ENCODE results near the gene HLA-DPB1. TPM values are rescaled to one million over a fixed set of nuclear protein-coding genes. Genes with fewer than 3 reads are reported as not detected.
"Not testable (repeated sequence)": the region's sequence is repeated elsewhere in the genome, so short reads cannot be mapped to it uniquely, and the experiment has no call there.

Gene HLA-DPB1
- total RNA-seq, 1 experiment from 2014 or later = 33.5 TPM

DNA sequence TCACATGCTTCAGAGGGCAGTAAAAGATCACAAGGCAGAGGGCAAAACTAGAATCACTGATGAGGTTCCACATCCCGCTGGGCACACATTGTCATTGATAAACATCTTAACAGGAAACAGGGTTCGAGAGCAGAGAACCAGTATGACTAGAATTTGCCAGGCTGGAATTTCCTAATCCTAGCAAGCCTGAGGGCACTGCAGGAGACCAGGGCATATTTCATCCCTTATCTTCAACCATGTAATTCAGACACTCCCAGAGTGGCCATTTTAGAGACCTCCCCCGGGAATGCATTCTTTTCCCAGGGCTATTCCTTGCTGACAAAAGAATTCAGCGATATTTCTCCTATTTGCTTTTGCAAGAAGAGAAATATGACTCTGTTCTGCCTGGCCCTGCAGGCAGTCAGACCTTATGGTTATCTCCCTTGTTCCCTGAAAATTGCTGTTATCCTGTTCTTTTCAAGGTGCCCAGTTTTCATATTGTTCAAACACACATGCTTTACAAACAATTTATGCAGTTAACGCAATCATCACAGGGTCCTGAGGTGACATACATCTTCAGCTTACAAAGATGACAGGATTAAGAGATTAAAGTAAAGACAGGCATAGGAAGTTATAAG is 25.4 kb downstream of the HLA-DPB1 start:
- DNase-seq (ENCODE audit: low read depth) = not testable (repeated sequence)

DNA sequence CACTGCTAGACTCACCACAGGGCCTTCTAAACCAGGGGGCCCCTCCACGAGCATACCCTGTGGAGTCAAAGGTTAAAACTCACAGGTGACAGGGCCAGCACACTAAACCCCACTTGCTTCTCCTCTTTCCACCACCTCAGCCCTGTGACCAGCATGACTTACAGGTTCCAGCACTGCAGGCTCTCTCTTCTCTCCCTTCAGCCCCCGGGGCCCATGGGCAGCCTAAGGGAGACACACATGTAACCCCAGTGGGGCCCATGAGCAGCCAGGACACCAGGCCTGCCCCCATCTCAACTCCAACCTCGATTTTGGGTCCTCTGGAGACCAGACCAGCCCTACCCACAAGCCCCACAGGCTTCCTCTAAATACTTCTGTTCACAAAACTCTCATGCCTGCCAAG is 28.0 kb downstream of the HLA-DPB1 start:
- no peak for DNase-seq (ENCODE audit: low read depth)

DNA sequence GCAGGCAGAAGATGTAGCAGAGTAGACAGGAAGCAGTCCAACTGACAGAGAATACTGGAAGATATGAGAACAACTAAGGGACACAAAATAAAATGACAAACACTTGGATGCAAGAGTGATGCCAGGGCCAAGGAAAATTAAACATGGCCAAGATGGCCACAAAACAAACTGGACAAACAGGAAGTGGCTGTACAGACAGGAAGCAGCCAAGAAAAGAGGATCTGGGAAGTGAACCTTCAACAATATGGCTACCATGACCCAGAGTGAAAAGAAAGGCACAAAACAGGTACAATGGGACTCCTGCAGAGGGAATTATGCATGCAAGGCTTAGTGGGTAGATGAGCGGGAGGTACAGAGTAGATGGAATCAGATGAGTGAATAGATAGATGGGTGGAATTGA is 29.1 kb downstream of the HLA-DPB1 start:
- DNase-seq (ENCODE audit: low read depth) = no peak

DNA sequence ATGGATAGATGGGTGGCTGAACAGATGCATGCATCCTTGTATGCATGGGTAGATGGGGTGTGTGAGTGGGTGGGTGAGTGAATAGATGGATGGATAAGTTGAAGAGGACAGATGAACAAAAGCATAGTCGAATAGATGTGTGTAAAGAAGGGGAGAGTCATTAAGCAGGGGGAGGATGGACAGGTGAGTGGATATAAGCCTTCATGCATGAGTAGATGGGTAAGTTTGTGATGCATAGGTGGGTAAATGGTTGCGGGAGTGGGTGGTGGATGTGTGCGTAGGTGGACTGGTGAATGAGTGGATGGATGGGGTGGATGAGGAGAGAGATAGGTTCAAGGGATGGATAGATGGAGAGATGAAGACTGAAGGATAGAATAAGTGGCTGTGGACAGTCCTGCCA is 29.6 kb downstream of the HLA-DPB1 start:
- DNase-seq (ENCODE audit: low read depth) = no peak

DNA sequence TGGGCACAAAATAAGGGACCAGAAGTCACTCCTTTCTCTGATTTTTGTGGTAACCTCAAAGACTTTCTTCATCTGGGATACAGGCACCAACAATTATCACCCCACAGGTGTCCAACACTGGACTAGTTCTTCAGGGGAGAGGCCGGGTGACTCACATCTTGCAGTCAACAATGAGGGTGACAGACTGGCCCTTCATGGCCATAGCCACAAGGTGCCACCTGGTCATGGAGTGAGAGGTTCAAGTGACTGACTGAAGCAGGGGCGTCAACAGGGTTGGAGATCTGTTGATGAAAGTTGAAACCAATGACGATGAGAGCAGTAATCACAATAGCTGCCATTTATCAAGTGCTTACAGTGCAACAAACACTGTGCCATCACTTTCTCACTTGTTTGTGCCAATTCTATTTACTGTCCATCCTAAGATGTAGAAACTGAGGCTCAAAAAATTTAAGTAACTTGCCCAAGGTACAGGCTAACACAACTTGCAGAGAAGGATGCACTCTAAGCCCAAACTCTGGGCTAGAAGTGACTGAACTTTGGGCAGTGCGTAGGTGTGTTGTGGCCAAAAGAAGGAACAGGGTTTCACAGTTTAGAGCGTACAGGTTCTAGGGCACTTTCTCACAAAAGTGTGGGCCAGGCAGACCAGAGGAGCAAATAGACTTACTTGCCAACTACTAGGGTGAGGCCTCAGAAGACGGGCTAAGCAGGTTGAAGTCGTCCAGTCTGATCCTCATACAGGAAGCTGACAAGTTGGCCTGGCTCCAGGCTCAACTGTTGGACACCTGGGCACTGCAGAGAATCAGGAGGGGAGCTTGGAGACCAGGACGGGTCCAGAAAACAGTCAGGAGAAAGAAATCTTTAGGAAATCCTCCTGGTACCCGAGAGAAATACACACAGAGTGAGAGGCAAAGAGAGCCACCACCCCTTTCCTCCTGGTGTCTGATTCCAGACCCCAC is 30.4 kb downstream of the HLA-DPB1 start:
- DNase-seq (ENCODE audit: low read depth) = no peak

DNA sequence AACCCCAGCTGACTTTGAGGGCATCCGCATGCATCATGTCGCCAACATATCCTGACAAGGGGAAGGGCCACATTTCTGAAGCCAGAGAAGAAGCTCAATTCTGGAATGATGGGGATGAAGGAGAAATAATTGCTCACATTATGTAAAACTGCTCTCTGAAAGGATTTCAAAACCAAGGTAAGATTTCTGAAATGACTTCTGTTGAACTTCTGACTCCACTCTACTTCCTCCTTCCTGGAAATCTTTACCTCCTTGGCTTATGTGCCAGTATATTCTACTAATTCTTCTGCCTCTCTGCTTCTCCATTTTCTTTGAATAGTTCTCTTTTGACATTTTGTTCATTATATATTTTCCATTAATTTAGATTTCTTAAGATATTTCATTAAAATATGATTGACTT is 31.9 kb downstream of the HLA-DPB1 start:
- DNase-seq (ENCODE audit: low read depth) = no peak

DNA sequence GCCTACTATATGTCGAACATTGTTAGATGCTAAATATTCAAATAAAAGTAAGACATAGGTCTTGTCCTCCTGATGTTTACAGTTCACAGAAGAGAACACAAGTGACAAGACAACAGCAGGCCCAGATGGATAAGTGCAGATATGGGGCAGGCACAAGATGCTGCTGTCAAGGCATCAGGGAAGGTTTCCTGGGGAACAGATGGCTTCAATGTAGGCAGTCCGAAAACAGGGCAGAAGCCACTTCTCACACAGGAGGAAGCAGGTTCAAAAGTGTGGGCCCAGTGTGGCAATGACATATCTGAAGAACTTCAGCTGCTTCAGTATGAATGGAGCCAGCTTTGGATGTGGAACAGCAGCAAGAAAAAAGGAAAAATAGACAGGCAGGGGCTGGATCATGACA is 32.5 kb downstream of the HLA-DPB1 start:
- DNase-seq (ENCODE audit: low read depth) = no peak

DNA sequence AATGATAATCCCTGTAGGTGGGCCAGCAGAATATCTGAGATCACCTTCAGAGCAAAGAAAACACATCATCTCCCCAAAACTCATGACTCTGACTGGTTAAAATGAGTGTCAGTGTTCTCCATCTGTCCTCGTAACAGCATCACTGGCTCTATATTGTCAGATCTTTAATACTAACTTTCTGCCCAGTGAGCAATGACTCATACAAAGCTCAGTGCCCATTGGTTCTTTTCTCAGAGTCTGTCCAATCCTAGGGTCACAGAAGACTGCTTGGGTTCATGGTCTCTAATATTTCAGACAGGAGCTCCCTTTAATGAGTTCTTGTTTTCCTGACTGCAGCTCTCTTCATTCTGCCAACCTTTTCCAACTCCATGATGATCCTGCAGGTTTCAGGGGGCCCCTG is 36.4 kb downstream of the HLA-DPB1 start:
- peak; percentile 55 for DNase-seq (ENCODE audit: low read depth)

DNA sequence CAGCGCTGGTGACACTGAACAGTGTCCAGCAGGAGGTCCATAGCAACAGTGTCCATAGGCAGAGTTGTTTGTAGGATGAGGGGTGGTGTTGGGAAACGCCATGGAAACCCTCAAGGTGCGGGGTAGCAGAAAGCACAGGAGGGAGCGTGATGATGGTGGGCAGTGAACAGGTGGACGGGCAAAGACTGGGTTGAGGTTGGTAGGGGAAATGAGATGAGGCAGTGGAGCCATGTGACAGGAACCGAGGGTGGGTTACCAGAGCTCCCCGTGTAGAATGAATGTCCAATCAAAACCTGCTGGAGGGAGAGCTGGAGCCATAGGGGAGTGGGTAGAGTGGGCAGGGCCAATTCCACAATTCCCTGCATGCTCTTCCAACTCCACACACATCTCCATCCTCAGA is 38.0 kb downstream of the HLA-DPB1 start:
- no peak for DNase-seq (ENCODE audit: low read depth)

DNA sequence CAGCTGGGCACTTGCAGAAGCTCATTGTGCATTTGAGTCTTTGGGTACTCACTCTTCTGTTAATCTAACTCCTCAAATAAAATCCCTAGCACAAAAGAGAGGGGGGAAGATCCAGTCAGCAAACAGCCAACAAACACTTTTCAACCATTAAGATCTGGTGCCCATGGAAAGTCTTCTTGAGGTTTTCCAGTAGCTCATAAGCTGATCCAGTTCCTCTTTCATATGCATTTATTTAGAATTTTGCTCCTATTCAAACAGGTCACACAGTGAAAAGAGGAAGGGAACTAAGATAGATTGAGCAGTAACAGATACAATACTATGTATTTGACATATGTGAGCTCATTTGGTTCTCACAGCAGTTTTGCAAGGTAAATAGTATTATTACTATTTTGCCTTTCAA is 38.6 kb downstream of the HLA-DPB1 start:
- DNase-seq (ENCODE audit: low read depth) = no peak

DNA sequence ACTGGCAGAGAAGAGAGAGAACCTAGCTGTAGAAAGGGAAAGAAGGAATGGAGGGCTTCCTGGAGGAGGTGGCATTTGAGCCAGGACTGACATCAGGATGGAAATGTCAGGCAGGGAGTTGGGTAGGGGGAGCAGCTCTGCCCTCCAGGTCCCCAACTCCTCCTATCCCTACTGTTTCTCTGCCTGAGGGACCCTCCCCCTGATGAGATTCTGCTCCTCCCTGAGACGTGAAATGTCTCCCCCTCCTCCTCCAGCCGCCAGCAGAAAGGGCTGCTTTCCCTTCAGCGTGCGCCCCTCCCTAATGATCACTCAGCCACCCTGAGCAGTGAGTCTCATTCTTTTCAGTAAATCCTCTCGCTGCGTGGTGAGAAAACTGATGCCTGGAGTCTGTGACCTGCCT is 40.6 kb downstream of the HLA-DPB1 start:
- no peak for DNase-seq (ENCODE audit: low read depth)

DNA sequence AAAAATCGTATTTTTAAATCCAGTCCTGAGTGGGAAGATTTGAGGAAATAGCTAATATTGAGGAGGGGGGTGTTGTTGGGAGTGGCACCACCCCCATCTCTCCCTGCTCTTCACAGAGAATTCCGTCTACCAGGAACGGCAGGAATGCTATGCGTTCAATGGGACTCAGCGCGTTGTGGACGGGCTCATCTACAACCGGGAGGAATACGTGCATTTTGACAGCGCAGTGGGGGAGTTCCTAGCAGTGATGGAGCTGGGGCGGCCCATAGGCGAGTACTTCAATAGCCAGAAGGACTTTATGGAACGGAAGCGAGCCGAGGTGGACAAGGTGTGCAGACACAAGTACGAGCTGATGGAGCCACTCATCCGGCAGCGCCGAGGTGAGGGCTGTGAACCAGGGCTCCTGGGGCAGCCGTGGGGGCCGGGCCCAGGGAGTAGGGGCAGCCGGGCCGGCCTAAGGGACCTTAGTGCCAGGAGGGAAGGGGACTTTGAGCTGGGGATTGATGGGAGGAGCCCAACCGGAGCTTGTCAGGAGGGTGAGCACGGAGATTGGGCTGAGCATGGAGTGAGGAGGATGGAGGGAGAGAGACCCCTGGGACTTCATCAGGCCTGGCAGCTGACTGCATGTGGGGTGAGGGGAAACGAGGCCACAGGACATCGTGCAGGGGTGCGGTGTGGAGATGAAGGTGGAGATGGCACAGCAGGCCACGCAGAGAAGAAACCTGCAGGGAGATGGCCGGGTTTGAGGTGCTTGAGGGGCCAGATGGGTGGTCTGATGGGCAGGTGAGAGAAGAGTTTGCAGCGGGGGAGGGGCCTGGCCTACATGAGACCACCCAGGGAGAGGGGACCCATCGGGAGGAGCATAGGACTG is 41.3 kb downstream of the HLA-DPB1 start:
- no peak for DNase-seq (ENCODE audit: low read depth)

DNA sequence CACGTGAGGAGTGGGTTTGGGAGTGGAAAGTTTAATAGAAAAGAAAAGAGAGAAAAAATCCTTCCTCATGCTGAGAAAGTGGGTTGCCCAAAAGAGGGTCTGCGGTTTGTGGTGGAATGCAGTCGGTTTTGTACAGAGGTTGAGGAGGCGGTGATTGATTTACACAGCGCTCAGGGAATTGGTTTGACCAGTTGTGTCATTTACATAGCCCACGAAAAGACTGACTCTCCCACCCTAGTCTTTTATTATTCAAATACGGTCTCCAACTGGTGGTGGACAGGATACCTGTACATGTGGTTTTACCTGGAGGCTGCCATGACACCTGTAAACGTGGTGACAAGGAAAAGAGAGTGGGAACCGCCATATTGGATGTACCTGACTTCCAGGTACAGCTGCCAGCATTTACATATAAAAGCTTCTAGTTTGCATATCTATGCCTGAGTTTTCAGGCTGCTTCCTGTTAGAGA is 42.1 kb downstream of the HLA-DPB1 start:
- no peak for DNase-seq (ENCODE audit: low read depth)

DNA sequence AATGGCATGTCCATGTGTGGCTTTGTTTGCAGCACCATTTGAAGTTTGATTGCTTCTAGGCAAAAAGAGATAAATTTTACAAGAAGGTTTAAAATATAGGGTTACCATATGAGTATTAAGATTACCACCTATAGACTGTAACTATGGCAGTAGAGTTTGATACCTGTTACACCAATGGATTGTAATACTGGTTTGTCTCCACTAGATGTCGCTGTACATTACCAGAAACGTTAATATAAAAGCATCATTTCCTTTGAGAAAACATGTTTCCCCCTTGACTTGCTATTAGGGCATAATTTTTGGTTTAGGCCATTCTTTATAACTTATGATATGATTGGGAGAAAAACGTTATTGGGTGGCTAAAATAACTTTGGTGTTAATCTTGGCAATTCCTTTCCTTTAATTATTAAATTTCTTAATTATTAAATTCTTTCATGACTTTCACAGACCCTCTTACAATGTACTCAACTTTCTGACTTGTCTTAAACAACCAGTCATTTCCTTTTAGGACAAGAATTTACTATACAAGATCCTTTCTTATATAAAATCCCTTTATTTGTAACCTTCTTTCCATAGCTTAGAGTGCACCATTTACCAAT is 42.8 kb downstream of the HLA-DPB1 start:
- DNase-seq (ENCODE audit: low read depth) = peak; percentile 24

DNA sequence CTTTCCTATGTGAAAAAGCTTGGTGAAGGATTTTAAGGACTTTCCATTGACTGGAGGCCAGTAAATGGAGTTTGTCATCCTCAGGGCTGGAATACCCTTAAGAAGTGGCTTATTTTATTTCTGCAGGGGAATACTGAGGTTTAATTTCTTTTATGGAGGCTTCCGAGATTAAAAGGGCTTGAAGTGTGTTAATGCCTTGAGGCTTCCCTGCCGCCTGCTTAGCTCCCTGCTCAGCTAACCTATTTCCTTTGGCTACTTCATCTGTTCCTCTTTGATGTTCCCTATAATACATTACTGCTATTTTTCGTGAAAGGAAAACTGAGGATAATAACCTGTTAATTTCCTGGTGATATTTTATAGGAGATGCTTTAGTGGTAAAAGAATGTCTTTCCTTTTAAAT is 44.2 kb downstream of the HLA-DPB1 start:
- no peak for DNase-seq (ENCODE audit: low read depth)

DNA sequence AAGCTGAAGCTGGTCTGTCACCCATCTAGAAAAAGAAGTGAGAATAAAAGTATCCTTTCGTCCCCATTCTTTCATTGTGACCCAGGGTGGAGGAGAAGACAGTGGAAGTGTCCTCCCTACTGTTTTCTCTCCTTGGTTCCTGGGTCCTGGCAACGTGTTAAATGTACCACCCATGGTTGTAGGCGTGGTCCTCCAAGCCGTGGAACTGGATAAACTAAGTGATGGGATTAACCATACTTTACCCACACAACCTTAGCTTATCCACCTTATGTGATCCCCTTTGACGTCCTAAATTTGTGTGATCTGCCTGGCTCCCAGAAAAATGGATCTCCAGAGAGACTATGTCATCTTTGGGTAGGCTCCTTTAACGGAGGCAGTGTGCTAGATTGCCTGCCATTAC is 47.4 kb downstream of the HLA-DPB1 start:
- no peak for DNase-seq (ENCODE audit: low read depth)

DNA sequence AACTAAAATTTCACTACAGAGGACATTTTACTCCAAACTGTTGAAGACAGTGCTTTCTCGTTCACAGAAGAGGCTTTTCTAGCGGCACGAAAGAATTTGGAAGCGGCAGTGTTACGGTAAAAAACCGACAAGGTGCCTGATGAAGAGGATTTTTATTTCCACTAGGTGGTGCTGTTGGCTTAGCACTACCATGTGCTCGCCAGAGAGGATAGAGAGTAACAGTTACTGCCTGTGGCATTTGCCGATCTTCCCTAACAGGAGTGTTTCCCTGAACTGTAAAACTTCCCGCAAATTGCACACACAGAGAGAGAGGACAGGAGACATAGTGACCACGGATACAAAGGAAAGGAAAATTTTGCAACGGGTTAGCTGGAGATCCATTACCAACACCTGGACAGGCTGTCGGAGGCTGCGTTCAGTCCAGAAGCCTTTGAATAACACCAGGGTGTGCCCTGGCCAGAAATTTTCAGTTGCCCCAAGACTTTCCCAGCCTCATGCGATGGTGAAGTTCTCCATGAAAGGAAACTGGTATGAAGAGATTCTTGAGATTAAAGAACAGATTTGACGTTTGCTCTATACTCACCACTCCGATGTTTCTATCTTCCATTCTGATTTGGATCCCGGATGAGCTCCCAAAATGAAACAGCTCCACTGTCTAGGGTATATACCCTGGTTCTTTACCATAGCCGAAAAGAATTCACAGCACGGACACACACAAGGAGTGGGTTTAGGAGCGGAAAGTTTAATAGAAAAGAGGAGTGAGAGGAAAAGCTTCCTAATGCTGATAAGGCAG is 48.1 kb downstream of the HLA-DPB1 start:
- DNase-seq (ENCODE audit: low read depth) = peak; percentile 49

DNA sequence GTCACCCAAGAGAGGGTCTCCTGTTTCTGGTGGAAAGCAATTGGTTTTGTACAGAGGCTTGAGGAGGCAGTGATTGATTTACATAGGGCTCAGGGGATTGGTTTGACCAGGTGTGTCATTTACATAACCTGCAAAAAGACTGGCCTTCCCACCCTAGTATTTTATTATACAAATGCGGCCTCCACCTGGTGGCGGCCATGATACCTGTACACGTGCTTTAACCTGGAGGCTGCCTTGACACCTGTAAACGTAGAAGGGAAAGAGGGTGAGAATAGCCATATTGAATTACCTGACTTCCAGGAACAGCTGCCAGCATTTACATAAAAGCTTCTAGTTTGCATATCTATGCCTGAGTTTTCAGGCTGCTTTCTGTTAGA is 48.7 kb downstream of the HLA-DPB1 start:
- no peak for DNase-seq (ENCODE audit: low read depth)

DNA sequence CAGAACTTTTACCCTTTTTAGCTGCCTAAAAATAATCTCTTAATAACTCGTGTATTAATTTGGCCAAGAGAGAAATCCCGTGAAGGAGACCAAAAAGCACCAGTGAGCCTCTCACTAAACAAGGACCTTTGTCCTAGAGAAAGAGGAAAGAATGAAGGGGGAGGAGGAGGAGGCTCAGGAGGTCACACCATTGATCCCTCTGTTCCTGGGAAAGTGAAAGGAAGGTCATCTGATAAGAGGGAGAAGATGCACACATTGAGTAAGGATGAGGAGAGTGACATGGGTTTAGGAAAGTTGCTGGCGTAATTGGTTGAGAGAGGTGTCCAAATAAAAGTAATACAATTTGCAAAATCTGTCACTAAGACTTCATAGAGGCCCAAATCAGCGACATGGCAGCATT is 49.2 kb downstream of the HLA-DPB1 start:
- no peak for DNase-seq (ENCODE audit: low read depth)

DNA sequence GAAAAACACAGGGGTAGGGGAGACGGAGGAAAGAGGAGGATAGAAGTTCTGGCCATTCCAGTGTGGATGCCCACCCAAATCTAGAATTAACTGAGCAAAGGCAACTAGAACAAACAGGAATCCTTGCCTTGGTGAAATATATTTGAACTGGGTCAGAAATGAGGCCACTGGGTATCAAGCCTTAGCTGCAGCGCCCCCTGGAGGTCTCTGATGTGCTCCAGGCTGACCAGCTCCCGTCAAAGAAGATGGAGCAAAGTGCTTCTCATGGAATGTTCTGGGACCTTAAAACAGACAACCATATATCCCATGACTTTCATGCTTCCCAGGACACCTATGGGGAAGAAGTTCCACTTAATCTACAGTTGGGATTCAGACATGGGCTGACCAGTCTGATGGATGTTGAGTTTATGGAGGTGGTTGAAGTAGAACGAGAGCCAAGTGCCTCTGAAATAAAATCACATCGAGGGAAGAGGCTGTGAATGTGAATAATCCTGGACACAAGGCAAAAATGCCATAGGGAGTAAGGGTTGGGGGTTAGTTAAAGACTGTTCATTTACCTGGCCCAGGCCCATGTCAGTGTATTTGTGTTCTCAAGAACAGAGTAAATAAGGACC is 50.4 kb downstream of the HLA-DPB1 start:
- DNase-seq (ENCODE audit: low read depth) = peak; percentile 6

Measured in HT1080 (cell line).